ENCODE results near the gene GPR108. TPM values are rescaled to one million over a fixed set of nuclear protein-coding genes. Genes with fewer than 3 reads are reported as not detected.

GPR108 gene
- total and polyA plus RNA-seq, 2 of the 13 experiments (the other 11 are each of a cell fraction or from before 2014, with no cell fraction given), result 36.4 to 63.0 TPM

- WGBS (ENCODE audit: low lambda C conversion rate), result 2% methylated on average over 15 of the region's 27 CpGs
- Histone ChIP-seq H3K27ac (ENCODE audit: extremely low read length, insufficient read depth, low read length) (peak overlapping the region; percentile 99), H3K36me3 (replicated peaks in 1 of 2; ENCODE audit: control insufficient read depth in 1 of 2, insufficient read depth in 2 of 2, low read length in 2 of 2) (peaks cover 0 to 2% of the 10 kb centered on the region in 2 experiments; a peak in 2 of 5 replicates), H2AFZ (ENCODE audit: low read length) (no peak overlapping the region), H3K79me2 (ENCODE audit: insufficient read depth, low read length) (peaks cover 2% of the 10 kb centered on the region), H3K4me3 (replicated peaks in 1 of 3; ENCODE audit: insufficient read depth in 1 of 3, low read depth in 2 of 3, low read length in 3 of 3) (peak overlapping the region; percentile 48 to 70 (median 63); a peak in 5 of 6 replicates), H3K4me1 (ENCODE audit: insufficient read depth, low read length) (peaks cover 71% of the 10 kb centered on the region), H3K9ac (ENCODE audit: insufficient read depth, low read depth, low read length) (peak overlapping the region; percentile 86), H3K9me3 (ENCODE audit: low read length) (no peaks in the 10 kb centered on the region), H4K20me1 (ENCODE audit: insufficient read depth, low read length) (no peaks in the 10 kb centered on the region), H3K4me2 (ENCODE audit: low read depth, low read length) (peak overlapping the region; percentile 99), H3K27me3 (ENCODE audit: control insufficient read depth in 1 of 2, insufficient read depth in 2 of 2, low read length in 2 of 2) (no peaks in the 10 kb centered on the region)
- in situ Hi-C loops (cut with HindIII; ENCODE audit: extremely low pct_ligation_motif_present, low pct_unique_long_range_greater_than_20kb) (no loop called here), intact Hi-C loops (cut with micrococcal nuclease; ENCODE audit: unreplicated experiment) (loop anchor here (1.0 to 10.0 kb wide), 2 partner anchors 10 to 1145 kb away; partner anchors contain the start of genes C3 and PRR36)
- ChIA-PET CTCF (ENCODE audit: low intra/inter-chr PET ratio, low total read pairs) (no interaction called here), POLR2A (interaction anchor here (0.6 to 3.8 kb wide), 11 partner anchors 8 to 219 kb away, joined by 3 to 187 read pairs (median 5); partner anchors contain the start of genes C3 and GPR108)
- BruUV-seq (replicated peaks), result no TSS peak
- FAIRE-seq (peak; percentile 92), ATAC-seq (peak; percentile 85), DNase-seq (ENCODE audit: low spot score) (peak; percentile 96)
- TF ChIP-seq MAFF (IDR thresholded peaks at IDR 0.05; ENCODE audit: low read depth, low read length) (no peak), ZBTB26 (CRISPR knock-in tag; IDR thresholded peaks at IDR 0.05; ENCODE audit: borderline replicate concordance) (peak; percentile 71; the same call in 1 of the 2 replicates), LCORL (IDR thresholded peaks at IDR 0.05) (no peak), LCORL (CRISPR knock-in tag; IDR thresholded peaks at IDR 0.05) (peak; percentile 81; the same call in 1 of the 2 replicates), ZNF263 (CRISPR knock-in tag; IDR thresholded peaks at IDR 0.05) (peak; percentile 80), ZNF747 (CRISPR knock-in tag; IDR thresholded peaks at IDR 0.05; ENCODE audit: borderline replicate concordance) (peak; percentile 78; the same call in 1 of the 2 replicates), ISL2 (CRISPR knock-in tag; IDR thresholded peaks at IDR 0.05) (peak; percentile 63; the same call in 1 of the 2 replicates), ATF7-NPFF (CRISPR knock-in tag; IDR thresholded peaks at IDR 0.05; ENCODE audit: low read depth) (no peak), ZNF354B (CRISPR knock-in tag; IDR thresholded peaks at IDR 0.05) (no peak), RERE (CRISPR knock-in tag; IDR thresholded peaks at IDR 0.05; ENCODE audit: low read depth) (0 out of 2 replicates have a peak, but pooled peaks have one; percentile 50), ZNF121 (CRISPR knock-in tag; IDR thresholded peaks at IDR 0.05) (peak; percentile 38; the same call in 1 of the 2 replicates), DNMT1 (CRISPR knock-in tag; IDR thresholded peaks at IDR 0.05) (no peak), SAP130 (CRISPR knock-in tag; IDR thresholded peaks at IDR 0.05; ENCODE audit: low read depth) (peak; percentile 86), HOXA5 (CRISPR knock-in tag; IDR thresholded peaks at IDR 0.05) (0 out of 2 replicates have a peak, but pooled peaks have one; percentile 50), THYN1 (CRISPR knock-in tag; IDR thresholded peaks at IDR 0.05; ENCODE audit: borderline replicate concordance, low read depth) (no peak), MYPOP (CRISPR knock-in tag; IDR thresholded peaks at IDR 0.05) (no peak), ZNF124 (CRISPR knock-in tag; IDR thresholded peaks at IDR 0.05) (no peak), CHD2 (IDR thresholded peaks at IDR 0.05; ENCODE audit: low read depth, low read length) (no peak)
These were observed 7.1 kb downstream of the GPR108 start for GRCh38 chr19:6730153-6730804.
